HepG2 (cell line): ENCODE data around the gene NME8. TPM values are rescaled to one million over a fixed set of nuclear protein-coding genes. Genes with fewer than 3 reads are reported as not detected.

Source experiments
- ATAD3A ChIP-seq: sonication (generic); formaldehyde crosslinking; IDR thresholded peaks from 2 replicates; pipeline ENCODE4 v1.4.0; 2020; ENCODE audit warnings: missing genetic modification reagents
- CSRNP1 ChIP-seq: sonication (generic); formaldehyde crosslinking; IDR thresholded peaks from 2 replicates; pipeline ENCODE4 v1.8.1; 2023; ENCODE audit warnings: mild to moderate bottlenecking, missing genetic modification reagents
- ELF3 ChIP-seq: IDR thresholded peaks from 2 replicates; pipeline ENCODE4 v1.6.1; 2016; ENCODE audit warnings: missing genetic modification reagents, missing compliant biosample characterization
- MXI1 ChIP-seq: IDR thresholded peaks from 3 replicates; pipeline ENCODE4 v1.6.1; 2012; ENCODE audit warnings: low read depth, low read length, inconsistent platforms, borderline replicate concordance
- NCOA2 ChIP-seq: sonication (generic); formaldehyde crosslinking; IDR thresholded peaks from 2 replicates; pipeline ENCODE4 v1.8.0; 2022; ENCODE audit warnings: inconsistent platforms
- RBAK ChIP-seq: sonication (generic); formaldehyde crosslinking; IDR thresholded peaks from 2 replicates; pipeline ENCODE4 v1.5.1; 2020; ENCODE audit warnings: mild to moderate bottlenecking, missing genetic modification reagents
- SOX6 ChIP-seq, 2 experiments: fragments of 450-650 bp in 1 of 2; sonication (generic) in 1 of 2; formaldehyde crosslinking in 1 of 2; IDR thresholded peaks; 2 replicates each; pipeline versions ENCODE4 v1.4.0 to v1.6.1; 2017 to 2020; ENCODE audit warnings: antibody characterized with exemption in 1 of 2, mild to moderate bottlenecking in 1 of 2, missing genetic modification reagents in 1 of 2
- SP2 ChIP-seq: sonication (generic); formaldehyde crosslinking; IDR thresholded peaks from 2 replicates; pipeline ENCODE4 v1.5.1; 2020; ENCODE audit warnings: mild to moderate bottlenecking, missing genetic modification reagents
- ZBTB8A ChIP-seq: sonication (generic); formaldehyde crosslinking; IDR thresholded peaks from 2 replicates; pipeline ENCODE4 v1.4.0; 2020; ENCODE audit warnings: mild to moderate bottlenecking, low read depth, missing genetic modification reagents, borderline replicate concordance
- ZKSCAN1 ChIP-seq: fragments of 150-350 bp; IDR thresholded peaks from 2 replicates; pipeline ENCODE4 v1.6.1; 2014; ENCODE audit warnings: low read length
- ZNF446 ChIP-seq: sonication (generic); formaldehyde crosslinking; IDR thresholded peaks from 2 replicates; pipeline ENCODE4 v1.5.0; 2020; ENCODE audit warnings: mild to moderate bottlenecking, missing genetic modification reagents
- ZNF562 ChIP-seq: sonication (generic); formaldehyde crosslinking; IDR thresholded peaks from 2 replicates; pipeline ENCODE4 v1.8.0; 2022; ENCODE audit warnings: missing genetic modification reagents, borderline replicate concordance
- polyA plus RNA-seq, 8 experiments: library from polyadenylated mRNA; depleted of rRNA in 3 of 8; stranded (reverse) in 7 of 8; unstranded in 1 of 8; fragments of >200 nt; fragmentation: Illumina TruSeq in 4 of 8; extraction: Trizol in 4 of 8; gene quantifications; 2 replicates each; pipeline versions ENCODE4 v1.2.1 to v1.2.3, GENCODE V29; 2011 to 2016; ENCODE audit warnings: low read depth in 4 of 8, missing spikeins in 1 of 8, mixed read lengths in 1 of 8; ENCODE audit not compliant: insufficient read depth in 1 of 8
- total RNA-seq, 5 experiments: library from RNA; depleted of rRNA; stranded (reverse); fragments of >200 nt; fragmentation: Illumina TruSeq; extraction: Trizol; gene quantifications; 2 replicates each; pipeline ENCODE4 v1.2.3, GENCODE V29; 2016; ENCODE audit warnings: low read depth in 1 of 5
- TF ChIP-seq, protein P1 (sequence below): sonication (generic); formaldehyde crosslinking; IDR thresholded peaks from 2 replicates; pipeline ENCODE4 v1.5.1; 2020; ENCODE audit warnings: missing genetic modification reagents, mild to moderate bottlenecking, borderline replicate concordance
- TF ChIP-seq, protein P2 (sequence below): IDR thresholded peaks from 2 replicates; pipeline ENCODE4 v1.6.1; 2012; ENCODE audit warnings: inconsistent platforms
- TF ChIP-seq, protein P3 (sequence below): sonication (generic); formaldehyde crosslinking; conservative IDR thresholded peaks from 2 replicates; pipeline ENCODE4 v1.4.0; 2020; ENCODE audit warnings: missing genetic modification reagents
- TF ChIP-seq, protein P4 (sequence below): fragments of 450-650 bp; IDR thresholded peaks from 2 replicates; pipeline ENCODE4 v1.6.1; 2017
- TF ChIP-seq, protein P5 (sequence below): sonication (generic); formaldehyde crosslinking; IDR thresholded peaks from 2 replicates; pipeline ENCODE4 v1.5.0; 2020; ENCODE audit warnings: missing genetic modification reagents, mild to moderate bottlenecking, borderline replicate concordance
- TF ChIP-seq, protein P6 (sequence below): sonication (generic); formaldehyde crosslinking; IDR thresholded peaks from 2 replicates; pipeline ENCODE4 v1.4.0; 2020; ENCODE audit warnings: missing genetic modification reagents
- TF ChIP-seq, protein P7 (sequence below): sonication (generic); formaldehyde crosslinking; IDR thresholded peaks from 2 replicates; pipeline ENCODE4 v1.8.1; 2023; ENCODE audit warnings: mild to moderate bottlenecking, moderate library complexity, missing genetic modification reagents

Gene NME8
- total and polyA plus RNA-seq, 2 of the 13 experiments (the other 11 are each of a cell fraction or from before 2014, with no cell fraction given) = not detected

- TF ChIP-seq, protein P1, sequence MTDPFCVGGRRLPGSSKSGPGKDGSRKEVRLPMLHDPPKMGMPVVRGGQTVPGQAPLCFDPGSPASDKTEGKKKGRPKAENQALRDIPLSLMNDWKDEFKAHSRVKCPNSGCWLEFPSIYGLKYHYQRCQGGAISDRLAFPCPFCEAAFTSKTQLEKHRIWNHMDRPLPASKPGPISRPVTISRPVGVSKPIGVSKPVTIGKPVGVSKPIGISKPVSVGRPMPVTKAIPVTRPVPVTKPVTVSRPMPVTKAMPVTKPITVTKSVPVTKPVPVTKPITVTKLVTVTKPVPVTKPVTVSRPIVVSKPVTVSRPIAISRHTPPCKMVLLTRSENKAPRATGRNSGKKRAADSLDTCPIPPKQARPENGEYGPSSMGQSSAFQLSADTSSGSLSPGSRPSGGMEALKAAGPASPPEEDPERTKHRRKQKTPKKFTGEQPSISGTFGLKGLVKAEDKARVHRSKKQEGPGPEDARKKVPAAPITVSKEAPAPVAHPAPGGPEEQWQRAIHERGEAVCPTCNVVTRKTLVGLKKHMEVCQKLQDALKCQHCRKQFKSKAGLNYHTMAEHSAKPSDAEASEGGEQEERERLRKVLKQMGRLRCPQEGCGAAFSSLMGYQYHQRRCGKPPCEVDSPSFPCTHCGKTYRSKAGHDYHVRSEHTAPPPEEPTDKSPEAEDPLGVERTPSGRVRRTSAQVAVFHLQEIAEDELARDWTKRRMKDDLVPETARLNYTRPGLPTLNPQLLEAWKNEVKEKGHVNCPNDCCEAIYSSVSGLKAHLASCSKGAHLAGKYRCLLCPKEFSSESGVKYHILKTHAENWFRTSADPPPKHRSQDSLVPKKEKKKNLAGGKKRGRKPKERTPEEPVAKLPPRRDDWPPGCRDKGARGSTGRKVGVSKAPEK = peak; percentile 83; the same call in 1 of the 2 replicates
- TF ChIP-seq, protein P2, sequence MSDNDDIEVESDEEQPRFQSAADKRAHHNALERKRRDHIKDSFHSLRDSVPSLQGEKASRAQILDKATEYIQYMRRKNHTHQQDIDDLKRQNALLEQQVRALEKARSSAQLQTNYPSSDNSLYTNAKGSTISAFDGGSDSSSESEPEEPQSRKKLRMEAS = peak; percentile 74
- TF ChIP-seq, protein P3, sequence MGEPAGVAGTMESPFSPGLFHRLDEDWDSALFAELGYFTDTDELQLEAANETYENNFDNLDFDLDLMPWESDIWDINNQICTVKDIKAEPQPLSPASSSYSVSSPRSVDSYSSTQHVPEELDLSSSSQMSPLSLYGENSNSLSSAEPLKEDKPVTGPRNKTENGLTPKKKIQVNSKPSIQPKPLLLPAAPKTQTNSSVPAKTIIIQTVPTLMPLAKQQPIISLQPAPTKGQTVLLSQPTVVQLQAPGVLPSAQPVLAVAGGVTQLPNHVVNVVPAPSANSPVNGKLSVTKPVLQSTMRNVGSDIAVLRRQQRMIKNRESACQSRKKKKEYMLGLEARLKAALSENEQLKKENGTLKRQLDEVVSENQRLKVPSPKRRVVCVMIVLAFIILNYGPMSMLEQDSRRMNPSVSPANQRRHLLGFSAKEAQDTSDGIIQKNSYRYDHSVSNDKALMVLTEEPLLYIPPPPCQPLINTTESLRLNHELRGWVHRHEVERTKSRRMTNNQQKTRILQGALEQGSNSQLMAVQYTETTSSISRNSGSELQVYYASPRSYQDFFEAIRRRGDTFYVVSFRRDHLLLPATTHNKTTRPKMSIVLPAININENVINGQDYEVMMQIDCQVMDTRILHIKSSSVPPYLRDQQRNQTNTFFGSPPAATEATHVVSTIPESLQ (CRISPR knock-in tag) = no peak
- TF ChIP-seq NCOA2 (CRISPR knock-in tag) = peak; percentile 100
- TF ChIP-seq, protein P4, sequence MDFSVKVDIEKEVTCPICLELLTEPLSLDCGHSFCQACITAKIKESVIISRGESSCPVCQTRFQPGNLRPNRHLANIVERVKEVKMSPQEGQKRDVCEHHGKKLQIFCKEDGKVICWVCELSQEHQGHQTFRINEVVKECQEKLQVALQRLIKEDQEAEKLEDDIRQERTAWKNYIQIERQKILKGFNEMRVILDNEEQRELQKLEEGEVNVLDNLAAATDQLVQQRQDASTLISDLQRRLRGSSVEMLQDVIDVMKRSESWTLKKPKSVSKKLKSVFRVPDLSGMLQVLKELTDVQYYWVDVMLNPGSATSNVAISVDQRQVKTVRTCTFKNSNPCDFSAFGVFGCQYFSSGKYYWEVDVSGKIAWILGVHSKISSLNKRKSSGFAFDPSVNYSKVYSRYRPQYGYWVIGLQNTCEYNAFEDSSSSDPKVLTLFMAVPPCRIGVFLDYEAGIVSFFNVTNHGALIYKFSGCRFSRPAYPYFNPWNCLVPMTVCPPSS = no peak
- TF ChIP-seq ZBTB8A (CRISPR knock-in tag) = no peak
- TF ChIP-seq SP2 = no peak
- TF ChIP-seq ZNF446 (CRISPR knock-in tag) = no peak
- peak; percentile 92 for TF ChIP-seq ELF3 (CRISPR knock-in tag)
- TF ChIP-seq, protein P5, sequence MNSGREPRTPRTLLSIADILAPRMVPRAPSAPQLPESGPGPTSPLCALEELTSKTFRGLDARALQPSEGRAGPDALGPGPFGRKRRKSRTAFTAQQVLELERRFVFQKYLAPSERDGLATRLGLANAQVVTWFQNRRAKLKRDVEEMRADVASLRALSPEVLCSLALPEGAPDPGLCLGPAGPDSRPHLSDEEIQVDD (CRISPR knock-in tag) = no peak
- TF ChIP-seq ATAD3A = no peak
- TF ChIP-seq RBAK (CRISPR knock-in tag) = no peak
- TF ChIP-seq ZKSCAN1 = peak; percentile 65; the same call in 1 of the 2 replicates
- no peak for TF ChIP-seq SOX6 (IDR thresholded peaks at IDR 0.05)
- TF ChIP-seq SOX6 (CRISPR knock-in tag; IDR thresholded peaks at IDR 0.05) = peak; percentile 100
- peak; percentile 76; the same call in 1 of the 2 replicates for TF ChIP-seq CSRNP1 (CRISPR knock-in tag)
- TF ChIP-seq, protein P6, sequence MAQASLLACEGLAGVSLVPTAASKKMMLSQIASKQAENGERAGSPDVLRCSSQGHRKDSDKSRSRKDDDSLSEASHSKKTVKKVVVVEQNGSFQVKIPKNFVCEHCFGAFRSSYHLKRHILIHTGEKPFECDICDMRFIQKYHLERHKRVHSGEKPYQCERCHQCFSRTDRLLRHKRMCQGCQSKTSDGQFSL (CRISPR knock-in tag) = peak; percentile 91
- TF ChIP-seq MXI1 = peak; percentile 50; the same call in 1 of the 3 replicates
- TF ChIP-seq, protein P7, sequence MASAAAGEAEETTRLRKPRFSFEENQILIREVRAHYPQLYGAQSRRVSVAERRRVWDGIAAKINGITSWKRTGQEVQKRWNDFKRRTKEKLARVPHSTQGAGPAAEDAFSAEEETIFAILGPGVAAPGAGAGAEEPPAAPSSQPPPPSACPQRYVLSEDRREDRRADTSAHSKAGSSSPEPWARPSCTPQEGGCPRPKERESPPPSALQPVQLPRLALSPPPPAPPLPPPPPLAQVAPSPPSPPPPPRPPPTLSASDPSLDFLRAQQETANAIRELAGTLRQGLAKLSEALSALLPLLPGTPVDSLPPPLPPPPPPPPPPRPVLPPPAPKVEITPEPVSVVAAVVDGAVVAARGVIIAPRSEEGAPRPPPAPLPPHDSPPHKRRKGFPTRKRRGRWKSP (CRISPR knock-in tag) = peak; percentile 84
- TF ChIP-seq ZNF562 (CRISPR knock-in tag) = no peak
These were observed 94.7 kb downstream of the NME8 start (continued) for GRCh38 chr7:37942934-37943610.
